ENCODE measurements around the gene SDHAF3. TPM values are rescaled to one million over a fixed set of nuclear protein-coding genes. Genes with fewer than 3 reads are reported as not detected.

The SDHAF3 gene
- total and polyA plus RNA-seq, 4 donors: 8.6 to 34.1 (median 10.4) TPM

DNA sequence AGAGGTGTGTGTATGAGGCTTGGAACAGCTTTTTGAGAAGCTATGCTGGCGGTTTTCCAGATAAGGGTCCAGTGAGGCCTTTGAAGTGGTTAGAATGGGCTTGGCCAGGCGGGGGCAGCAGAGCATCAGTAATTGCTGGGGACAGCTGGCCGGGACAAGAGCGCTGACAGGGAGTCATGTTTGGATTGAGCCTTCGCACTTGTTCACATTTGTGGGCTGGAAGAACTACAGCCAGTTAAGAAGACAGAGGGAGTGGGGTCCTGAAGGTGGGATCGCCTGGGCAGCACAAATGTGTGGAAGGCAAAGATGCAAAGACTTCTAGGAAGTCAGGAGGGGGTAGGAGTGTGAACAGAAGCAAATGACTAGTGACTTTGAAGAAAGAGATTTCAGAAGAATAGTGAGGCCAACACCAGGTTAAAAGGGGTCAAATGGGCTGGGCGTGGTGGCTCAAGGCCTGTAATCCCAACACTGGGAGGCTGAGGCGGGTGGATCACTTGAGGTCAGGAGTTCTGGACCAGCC is 12.7 kb upstream of the SDHAF3 start:
- H3K36me3 ChIP-seq (ENCODE audit: control insufficient read depth in 4 of 4, insufficient read depth in 3 of 4, low read depth in 1 of 4, low read length in 3 of 4): no peaks in the 10 kb centered on the region
- H3K9ac ChIP-seq (ENCODE audit: low read depth in 1 of 2, low read length in 2 of 2): no peak overlapping the region
- no peak overlapping the region for H3K27ac ChIP-seq (ENCODE audit: low read depth in 1 of 2, low read length in 2 of 2)
- H3K27me3 ChIP-seq (ENCODE audit: control insufficient read depth in 4 of 4, insufficient read depth in 4 of 4, low read length in 3 of 4): peaks cover 0 to 3% (median 0%) of the 10 kb centered on the region in 4 donors
- TF ChIP-seq JUND (IDR thresholded peaks at IDR 0.05): no peak
- peak; percentile 19 for TF ChIP-seq FOXA1 (IDR thresholded peaks at IDR 0.05)
- TF ChIP-seq HNF4A (conservative IDR thresholded peaks at IDR 0.05): no peak
- no peak for TF ChIP-seq TAF1 (conservative IDR thresholded peaks at IDR 0.05)
- TF ChIP-seq, protein P1, sequence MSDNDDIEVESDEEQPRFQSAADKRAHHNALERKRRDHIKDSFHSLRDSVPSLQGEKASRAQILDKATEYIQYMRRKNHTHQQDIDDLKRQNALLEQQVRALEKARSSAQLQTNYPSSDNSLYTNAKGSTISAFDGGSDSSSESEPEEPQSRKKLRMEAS (IDR thresholded peaks at IDR 0.05): no peak
- TF ChIP-seq, protein P2, sequence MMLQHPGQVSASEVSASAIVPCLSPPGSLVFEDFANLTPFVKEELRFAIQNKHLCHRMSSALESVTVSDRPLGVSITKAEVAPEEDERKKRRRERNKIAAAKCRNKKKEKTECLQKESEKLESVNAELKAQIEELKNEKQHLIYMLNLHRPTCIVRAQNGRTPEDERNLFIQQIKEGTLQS (IDR thresholded peaks at IDR 0.05): no peak
- TF ChIP-seq, protein P3, sequence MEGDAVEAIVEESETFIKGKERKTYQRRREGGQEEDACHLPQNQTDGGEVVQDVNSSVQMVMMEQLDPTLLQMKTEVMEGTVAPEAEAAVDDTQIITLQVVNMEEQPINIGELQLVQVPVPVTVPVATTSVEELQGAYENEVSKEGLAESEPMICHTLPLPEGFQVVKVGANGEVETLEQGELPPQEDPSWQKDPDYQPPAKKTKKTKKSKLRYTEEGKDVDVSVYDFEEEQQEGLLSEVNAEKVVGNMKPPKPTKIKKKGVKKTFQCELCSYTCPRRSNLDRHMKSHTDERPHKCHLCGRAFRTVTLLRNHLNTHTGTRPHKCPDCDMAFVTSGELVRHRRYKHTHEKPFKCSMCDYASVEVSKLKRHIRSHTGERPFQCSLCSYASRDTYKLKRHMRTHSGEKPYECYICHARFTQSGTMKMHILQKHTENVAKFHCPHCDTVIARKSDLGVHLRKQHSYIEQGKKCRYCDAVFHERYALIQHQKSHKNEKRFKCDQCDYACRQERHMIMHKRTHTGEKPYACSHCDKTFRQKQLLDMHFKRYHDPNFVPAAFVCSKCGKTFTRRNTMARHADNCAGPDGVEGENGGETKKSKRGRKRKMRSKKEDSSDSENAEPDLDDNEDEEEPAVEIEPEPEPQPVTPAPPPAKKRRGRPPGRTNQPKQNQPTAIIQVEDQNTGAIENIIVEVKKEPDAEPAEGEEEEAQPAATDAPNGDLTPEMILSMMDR (IDR thresholded peaks at IDR 0.05; ENCODE audit: low read depth, low read length, missing input control): peak; percentile 85
- no peak for TF ChIP-seq RXRA (IDR thresholded peaks at IDR 0.05)
- TF ChIP-seq HNF4G (IDR thresholded peaks at IDR 0.05): no peak
- TF ChIP-seq EGR1 (IDR thresholded peaks at IDR 0.05; ENCODE audit: low read depth in 2 of 2): no peak
- TF ChIP-seq FOXA2 (IDR thresholded peaks at IDR 0.05): no peak
- TF ChIP-seq, protein P4, sequence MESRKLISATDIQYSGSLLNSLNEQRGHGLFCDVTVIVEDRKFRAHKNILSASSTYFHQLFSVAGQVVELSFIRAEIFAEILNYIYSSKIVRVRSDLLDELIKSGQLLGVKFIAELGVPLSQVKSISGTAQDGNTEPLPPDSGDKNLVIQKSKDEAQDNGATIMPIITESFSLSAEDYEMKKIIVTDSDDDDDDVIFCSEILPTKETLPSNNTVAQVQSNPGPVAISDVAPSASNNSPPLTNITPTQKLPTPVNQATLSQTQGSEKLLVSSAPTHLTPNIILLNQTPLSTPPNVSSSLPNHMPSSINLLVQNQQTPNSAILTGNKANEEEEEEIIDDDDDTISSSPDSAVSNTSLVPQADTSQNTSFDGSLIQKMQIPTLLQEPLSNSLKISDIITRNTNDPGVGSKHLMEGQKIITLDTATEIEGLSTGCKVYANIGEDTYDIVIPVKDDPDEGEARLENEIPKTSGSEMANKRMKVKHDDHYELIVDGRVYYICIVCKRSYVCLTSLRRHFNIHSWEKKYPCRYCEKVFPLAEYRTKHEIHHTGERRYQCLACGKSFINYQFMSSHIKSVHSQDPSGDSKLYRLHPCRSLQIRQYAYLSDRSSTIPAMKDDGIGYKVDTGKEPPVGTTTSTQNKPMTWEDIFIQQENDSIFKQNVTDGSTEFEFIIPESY (IDR thresholded peaks at IDR 0.05): no peak
- TF ChIP-seq RAD21 (IDR thresholded peaks at IDR 0.05): peak; percentile 94 to 98
- no peaks in the 10 kb centered on the region for H3K9me3 ChIP-seq (ENCODE audit: control insufficient read depth in 4 of 4, low read length in 3 of 4)
- DNase-seq (ENCODE audit: low spot score): peak; percentile 87
- no peak overlapping the region for H3K4me3 ChIP-seq (ENCODE audit: low read depth in 1 of 3, low read length in 3 of 3)
- peaks cover 0 to 2% (median 0%) of the 10 kb centered on the region in 4 donors for H3K4me1 ChIP-seq (ENCODE audit: control insufficient read depth in 4 of 4, insufficient read depth in 4 of 4, low read length in 3 of 4)
- WGBS: 11% methylated on average over 8 of the region's 8 CpGs

DNA sequence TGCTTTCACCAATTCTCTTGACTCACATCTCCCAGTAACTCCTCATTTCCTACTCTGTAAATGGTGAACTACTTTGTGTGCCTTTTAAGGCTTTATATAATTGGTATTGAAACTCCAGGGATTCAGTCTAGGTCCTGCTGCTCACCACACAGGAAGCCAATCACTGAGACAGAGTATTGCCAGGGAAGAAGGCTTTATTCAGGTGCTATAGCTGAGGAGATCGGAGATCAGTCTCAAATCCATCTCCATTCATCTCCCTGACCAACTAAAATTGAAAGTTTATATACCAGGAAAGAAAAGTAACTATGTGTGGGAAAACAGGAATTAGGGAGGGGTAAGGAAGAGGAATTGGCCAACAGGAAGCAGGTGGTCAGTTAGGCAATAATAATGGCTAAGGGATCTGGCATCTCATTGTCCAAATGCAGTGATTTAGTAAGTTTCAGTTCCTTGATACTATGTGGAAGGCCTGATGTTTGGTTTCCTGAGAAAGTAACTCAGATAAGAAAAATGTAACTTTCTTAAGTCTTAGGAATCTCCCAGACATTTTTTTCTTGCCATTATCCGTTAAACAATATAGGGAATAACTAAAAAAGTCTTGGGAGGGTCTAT is 10.2 kb upstream of the SDHAF3 start:
- Histone ChIP-seq H3K36me3 (ENCODE audit: control insufficient read depth in 4 of 4, insufficient read depth in 3 of 4, low read depth in 1 of 4, low read length in 3 of 4) (no peaks in the 10 kb centered on the region), H3K9me3 (ENCODE audit: control insufficient read depth in 4 of 4, low read length in 3 of 4) (no peaks in the 10 kb centered on the region), H3K9ac (ENCODE audit: low read depth in 1 of 2, low read length in 2 of 2) (no peak overlapping the region), H3K27me3 (ENCODE audit: control insufficient read depth in 4 of 4, insufficient read depth in 4 of 4, low read length in 3 of 4) (peaks cover 0 to 9% (median 0%) of the 10 kb centered on the region in 4 donors), H3K27ac (ENCODE audit: low read depth in 1 of 2, low read length in 2 of 2) (no peak overlapping the region), H3K4me1 (ENCODE audit: control insufficient read depth in 4 of 4, insufficient read depth in 4 of 4, low read length in 3 of 4) (peaks cover 0 to 2% (median 0%) of the 10 kb centered on the region in 4 donors), H3K4me3 (ENCODE audit: low read depth in 1 of 3, low read length in 3 of 3) (no peak overlapping the region)
- TF ChIP-seq TAF1 (conservative IDR thresholded peaks at IDR 0.05) (no peak), NR2F2 (IDR thresholded peaks at IDR 0.05) (no peak), HNF4A (conservative IDR thresholded peaks at IDR 0.05) (no peak), JUND (IDR thresholded peaks at IDR 0.05) (no peak), RAD21 (IDR thresholded peaks at IDR 0.05) (no peak), FOXA1 (IDR thresholded peaks at IDR 0.05) (no peak), EGR1 (IDR thresholded peaks at IDR 0.05; ENCODE audit: low read depth in 2 of 2) (no peak)
- TF ChIP-seq, protein P2 (IDR thresholded peaks at IDR 0.05): no peak
- no peak for DNase-seq (ENCODE audit: low spot score)
- 84% methylated on average over 2 of the region's 2 CpGs for WGBS
